Cardiac fibroblast (primary cell): ENCODE results near the gene CAPRIN1.
A peak's percentile ranks its signal among the peaks of the same experiment; 100 is the strongest.
"Not testable (repeated sequence)": the region's sequence is repeated elsewhere in the genome, so short reads cannot be mapped to it uniquely, and the experiment has no call there.

Experiments used
- DNase-seq, 2 donors: peaks; one replicate each; pipeline versions ENCODE4 v3.0.0 to v3.0.0-alpha.2; 2010; ENCODE audit warnings: low read depth in 2 of 2
- H3K4me3 ChIP-seq, 2 donors: replicated peaks in 1 of 2; 1 replicate in 1 of 2; 2 replicates in 1 of 2; pipeline ENCODE4 v1.5.1; 2011; ENCODE audit warnings: low read depth in 2 of 2, low read length in 2 of 2, mild to moderate bottlenecking in 2 of 2, moderate library complexity in 1 of 2
- CTCF ChIP-seq: IDR thresholded peaks from one replicate; pipeline ENCODE4 v1.5.1; 2011; ENCODE audit warnings: low read depth, mild to moderate bottlenecking, low read length, inconsistent platforms

The CAPRIN1 gene

GRCh38 chr11:34050581-34051348 lies 766 bp upstream of the CAPRIN1 start:
- DNase-seq = peak; percentile 79 to 91
- TF ChIP-seq CTCF = no peak
- peak overlapping the region; percentile 63 to 98 for H3K4me3 ChIP-seq

DNA sequence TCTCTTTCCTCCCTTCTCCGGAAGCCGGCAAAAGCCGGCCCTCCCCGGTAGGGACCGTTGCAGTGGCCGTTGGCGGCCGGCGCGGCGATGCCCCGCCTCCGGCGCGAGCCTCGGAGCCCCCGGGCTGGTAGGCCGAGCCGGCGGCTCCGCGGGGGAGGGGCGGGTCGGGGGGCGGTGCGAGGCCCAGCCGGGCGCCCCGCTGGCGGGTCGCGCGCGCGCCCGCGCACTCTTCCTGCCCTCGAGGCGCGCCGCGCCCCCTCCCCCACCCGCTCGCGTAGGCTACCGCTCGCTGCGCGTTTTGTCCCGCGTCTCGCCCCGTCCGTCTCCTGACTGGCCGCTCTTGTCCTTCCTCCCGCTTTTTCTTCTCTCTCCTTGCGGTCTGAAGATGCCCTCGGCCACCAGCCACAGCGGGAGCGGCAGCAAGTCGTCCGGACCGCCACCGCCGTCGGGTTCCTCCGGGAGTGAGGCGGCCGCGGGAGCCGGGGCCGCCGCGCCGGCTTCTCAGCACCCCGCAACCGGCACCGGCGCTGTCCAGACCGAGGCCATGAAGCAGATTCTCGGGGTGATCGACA lies 591 bp downstream of the CAPRIN1 start:
- H3K4me3 ChIP-seq = peak overlapping the region; percentile 87 to 98
- no peak for TF ChIP-seq CTCF
- DNase-seq = peak; percentile 84 to 91

DNA sequence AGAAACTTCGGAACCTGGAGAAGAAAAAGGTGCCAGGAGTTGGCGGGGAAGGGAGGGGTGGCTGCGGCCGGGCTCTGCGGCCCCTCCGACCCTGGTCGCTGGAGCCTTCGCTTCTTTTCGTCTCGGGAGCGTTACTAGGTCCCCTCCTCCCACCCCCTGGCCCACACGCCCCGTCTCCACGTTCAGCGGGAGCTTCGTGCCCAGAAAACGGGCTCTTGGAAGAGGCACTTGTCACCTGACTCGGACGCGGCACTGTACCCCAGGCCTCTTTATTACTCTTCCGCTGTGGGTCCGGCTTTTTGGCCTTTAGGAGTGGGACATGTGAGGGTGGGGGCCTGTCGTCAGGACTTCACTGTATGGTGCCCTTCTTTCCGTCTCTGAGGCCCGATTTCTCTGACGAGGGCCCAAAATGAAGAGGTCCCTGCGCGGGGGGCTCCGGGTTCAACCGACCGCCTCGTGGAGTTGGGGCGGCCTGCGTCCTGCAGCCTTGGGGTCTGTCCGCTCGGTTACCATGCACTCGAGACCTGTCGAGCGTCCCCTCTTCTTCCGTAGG lies 1.2 kb downstream of the CAPRIN1 start:
- peak overlapping the region; percentile 87 to 98 for H3K4me3 ChIP-seq
- no peak for DNase-seq
- no peak for TF ChIP-seq CTCF

GRCh38 chr11:34053161-34053686 lies 1.7 kb downstream of the CAPRIN1 start:
- peak; percentile 79 to 80 for DNase-seq
- TF ChIP-seq CTCF = no peak
- H3K4me3 ChIP-seq = peak overlapping the region; percentile 87 to 98

DNA sequence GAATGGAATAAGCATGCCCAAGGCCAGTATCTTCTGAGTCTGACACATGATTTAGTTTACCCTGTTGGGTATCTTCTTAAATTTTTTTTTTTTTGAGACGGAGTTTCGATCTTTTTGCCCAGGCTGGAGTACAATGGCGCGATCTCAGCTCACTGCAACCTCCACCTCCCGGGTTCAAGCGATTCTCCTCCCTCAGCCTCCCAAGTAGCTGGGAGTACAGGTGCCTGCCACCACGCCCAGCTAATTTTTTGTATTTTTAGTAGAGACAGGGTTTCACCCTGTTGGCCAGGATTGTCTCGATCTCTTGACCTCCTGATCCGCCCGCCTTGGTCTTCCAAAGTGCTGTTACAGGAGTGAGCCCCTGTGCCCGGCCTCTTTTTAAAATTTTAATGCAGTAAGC lies 2.8 kb downstream of the CAPRIN1 start:
- not testable (repeated sequence) for DNase-seq
- H3K4me3 ChIP-seq = peak overlapping the region in 1 of 2 donors; percentile 98

- no peak for TF ChIP-seq CTCF
- H3K4me3 ChIP-seq = no peak overlapping the region
- DNase-seq = no peak
Measured at GRCh38 chr11:34055218-34056000, 3.9 kb downstream of the CAPRIN1 start.
